HEK293 (cell line): ENCODE results near the gene STIM1.

Experiments
- CTCF ChIA-PET: fragments of 350-600 bp; formaldehyde crosslinking; extraction: SDS; loops from one replicate; lab custom pipeline; 2021; ENCODE audit warnings: antibody characterized with exemption; lab: Yijun Ruan, JAX
- POLR2A ChIA-PET: fragments of 300-600 bp; formaldehyde crosslinking; extraction: SDS; loops from one replicate; lab custom pipeline; 2020; ENCODE audit warnings: antibody characterized with exemption, inconsistent platforms; lab: Yijun Ruan, JAX
- H3K27ac ChIP-seq: fragments of 200-500 bp; sonication (Bioruptor generic); 2 replicates; pipeline ENCODE4 v1.5.1; 2014; ENCODE audit warnings: low read depth, low read length, control low read depth, inconsistent platforms; ENCODE audit errors: extremely low read depth
- H3K36me3 ChIP-seq, 2 experiments: fragments of 200-500 bp in 1 of 2; sonication (Bioruptor generic) in 1 of 2; 1 replicate in 1 of 2; 2 replicates in 1 of 2; pipeline ENCODE4 v1.5.1; 2014 to 2017; ENCODE audit warnings: inconsistent platforms in 2 of 2, low read length in 2 of 2; ENCODE audit not compliant: control insufficient read depth in 2 of 2, insufficient read depth in 1 of 2
- H3K4me1 ChIP-seq: fragments of 200-500 bp; sonication (Bioruptor generic); 2 replicates; pipeline ENCODE4 v1.5.1; 2014; ENCODE audit warnings: mild to moderate bottlenecking, low read length, inconsistent platforms; ENCODE audit not compliant: control insufficient read depth, insufficient read depth
- H3K4me3 ChIP-seq: 2 replicates; pipeline ENCODE4 v1.5.1; 2011; ENCODE audit warnings: low read depth, mild to moderate bottlenecking, control low read depth, low read length, moderate library complexity
- H3K9me3 ChIP-seq: fragments of 200-500 bp; sonication (Bioruptor generic); 2 replicates; pipeline ENCODE4 v1.5.1; 2014; ENCODE audit warnings: low read depth, low read length, inconsistent platforms; ENCODE audit not compliant: control insufficient read depth, insufficient read depth
- BCL6B ChIP-seq: fragments of 450-650 bp; formaldehyde crosslinking; IDR thresholded peaks from 2 replicates; pipeline ENCODE4 v1.5.1; 2017; ENCODE audit warnings: missing biosample characterization, missing genetic modification characterization
- GLIS1 ChIP-seq: fragments of 450-650 bp; formaldehyde crosslinking; IDR thresholded peaks from 2 replicates; pipeline ENCODE4 v1.5.1; 2016; ENCODE audit warnings: missing biosample characterization, missing genetic modification characterization
- GLIS2 ChIP-seq: fragments of 450-650 bp; formaldehyde crosslinking; IDR thresholded peaks from 2 replicates; pipeline ENCODE4 v1.5.1; 2016; ENCODE audit warnings: missing biosample characterization, missing genetic modification characterization
- HOXA7 ChIP-seq: sonication (generic); formaldehyde crosslinking; IDR thresholded peaks from 2 replicates; pipeline ENCODE4 v1.8.1; 2022; ENCODE audit warnings: missing genetic modification reagents, borderline replicate concordance
- KLF7 ChIP-seq: fragments of 450-650 bp; formaldehyde crosslinking; IDR thresholded peaks from 2 replicates; pipeline ENCODE4 v1.5.1; 2016; ENCODE audit warnings: missing biosample characterization, missing genetic modification characterization, borderline replicate concordance
- SALL2 ChIP-seq: fragments of 450-650 bp; formaldehyde crosslinking; IDR thresholded peaks from 2 replicates; pipeline ENCODE4 v1.5.0; 2017; ENCODE audit warnings: missing biosample characterization, mild to moderate bottlenecking, missing genetic modification characterization, borderline replicate concordance
- SCRT1 ChIP-seq: fragments of 450-650 bp; formaldehyde crosslinking; IDR thresholded peaks from 2 replicates; pipeline ENCODE4 v1.5.1; 2016; ENCODE audit warnings: missing biosample characterization, missing genetic modification characterization, borderline replicate concordance
- SETDB1 ChIP-seq: IDR thresholded peaks from one replicate; pipeline ENCODE4 v1.6.1; 2017; ENCODE audit warnings: mild to moderate bottlenecking, low read length, moderate library complexity, mixed read lengths; ENCODE audit not compliant: insufficient read length
- SP2 ChIP-seq: fragments of 450-650 bp; formaldehyde crosslinking; IDR thresholded peaks from 2 replicates; pipeline ENCODE4 v1.5.1; 2016; ENCODE audit warnings: missing biosample characterization, missing genetic modification characterization
- ZBTB21 ChIP-seq: fragments of 450-650 bp; formaldehyde crosslinking; IDR thresholded peaks from 2 replicates; pipeline ENCODE4 v1.5.1; 2017; ENCODE audit warnings: missing biosample characterization, missing genetic modification characterization
- ZNF121 ChIP-seq: fragments of 450-650 bp; formaldehyde crosslinking; IDR thresholded peaks from 2 replicates; pipeline ENCODE4 v1.5.1; 2016; ENCODE audit warnings: missing biosample characterization, missing genetic modification characterization
- ZNF148 ChIP-seq: fragments of 450-650 bp; formaldehyde crosslinking; IDR thresholded peaks from 2 replicates; pipeline ENCODE4 v1.5.0; 2017; ENCODE audit warnings: missing biosample characterization, missing genetic modification characterization, borderline replicate concordance
- ZNF174 ChIP-seq: fragments of 450-650 bp; formaldehyde crosslinking; IDR thresholded peaks from 2 replicates; pipeline ENCODE4 v1.5.0; 2017; ENCODE audit warnings: missing biosample characterization, mild to moderate bottlenecking, missing genetic modification characterization
- ZNF211 ChIP-seq: fragments of 450-650 bp; formaldehyde crosslinking; IDR thresholded peaks from 2 replicates; pipeline ENCODE4 v1.5.1; 2016; ENCODE audit warnings: low read depth, missing biosample characterization, missing genetic modification characterization
- ZNF266 ChIP-seq: fragments of 450-650 bp; formaldehyde crosslinking; IDR thresholded peaks from 2 replicates; pipeline ENCODE4 v1.5.1; 2016; ENCODE audit warnings: missing biosample characterization, missing genetic modification characterization, low read depth
- ZNF311 ChIP-seq: fragments of 450-650 bp; formaldehyde crosslinking; IDR thresholded peaks from 2 replicates; pipeline ENCODE4 v1.5.1; 2017; ENCODE audit warnings: missing biosample characterization, missing genetic modification characterization, borderline replicate concordance
- ZNF366 ChIP-seq: fragments of 450-650 bp; formaldehyde crosslinking; conservative IDR thresholded peaks from 2 replicates; pipeline ENCODE4 v1.5.1; 2016; ENCODE audit warnings: missing biosample characterization, missing genetic modification characterization
- ZNF416 ChIP-seq: fragments of 450-650 bp; formaldehyde crosslinking; IDR thresholded peaks from 2 replicates; pipeline ENCODE4 v1.5.1; 2016; ENCODE audit warnings: missing biosample characterization, missing genetic modification characterization
- ZNF488 ChIP-seq: fragments of 450-650 bp; formaldehyde crosslinking; IDR thresholded peaks from 2 replicates; pipeline ENCODE4 v1.5.1; 2016; ENCODE audit warnings: missing biosample characterization, missing genetic modification characterization
- ZNF561 ChIP-seq: fragments of 450-650 bp; IDR thresholded peaks from 2 replicates; pipeline ENCODE4 v1.5.1; 2018; ENCODE audit warnings: missing biosample characterization, missing genetic modification characterization, borderline replicate concordance
- ZNF571 ChIP-seq: fragments of 450-650 bp; formaldehyde crosslinking; IDR thresholded peaks from 2 replicates; pipeline ENCODE4 v1.5.0; 2017; ENCODE audit warnings: missing biosample characterization, missing genetic modification characterization
- ZNF585B ChIP-seq: fragments of 450-650 bp; formaldehyde crosslinking; IDR thresholded peaks from 2 replicates; pipeline ENCODE4 v1.5.1; 2016; ENCODE audit warnings: missing biosample characterization, missing genetic modification characterization
- ZNF600 ChIP-seq: fragments of 450-650 bp; formaldehyde crosslinking; IDR thresholded peaks from 2 replicates; pipeline ENCODE4 v1.5.1; 2016; ENCODE audit warnings: missing biosample characterization, missing genetic modification characterization
- ZNF677 ChIP-seq: fragments of 450-650 bp; IDR thresholded peaks from 2 replicates; pipeline ENCODE4 v1.5.0; 2018; ENCODE audit warnings: missing biosample characterization, mild to moderate bottlenecking, missing genetic modification characterization, moderate library complexity

STIM1 gene

GRCh38 chr11:3926458-3927095 lies 71.1 kb downstream of the STIM1 start (continued):
- no peak for TF ChIP-seq BCL6B
- no peak for TF ChIP-seq SCRT1 (tag by site-specific recombination)
- TF ChIP-seq ZNF211 (tag by site-specific recombination) = no peak
- TF ChIP-seq GLIS2 (tag by site-specific recombination) = no peak
- TF ChIP-seq ZNF174 (tag by site-specific recombination) = no peak
- no peak for TF ChIP-seq SP2

- Histone ChIP-seq H3K27ac (no peak overlapping the region), H3K9me3 (no peaks in the 10 kb centered on the region), H3K4me1 (no peaks in the 10 kb centered on the region), H3K4me3 (no peak overlapping the region), H3K36me3 (no peaks in the 10 kb centered on the region)
- TF ChIP-seq ZNF561 (tag by site-specific recombination) (no peak), ZNF585B (no peak), SETDB1 (no peak), ZNF571 (tag by site-specific recombination) (no peak), ZNF148 (tag by site-specific recombination) (no peak), ZBTB21 (no peak), ZNF677 (tag by site-specific recombination) (no peak), ZNF366 (no peak), SALL2 (tag by site-specific recombination) (no peak), ZNF416 (tag by site-specific recombination) (no peak), KLF7 (tag by site-specific recombination) (no peak), ZNF211 (tag by site-specific recombination) (no peak), ZNF121 (tag by site-specific recombination) (no peak), ZNF488 (tag by site-specific recombination) (no peak), ZNF266 (tag by site-specific recombination) (no peak), GLIS1 (tag by site-specific recombination) (no peak), ZNF600 (tag by site-specific recombination) (no peak), ZNF311 (tag by site-specific recombination) (no peak), HOXA7 (CRISPR knock-in tag) (no peak)
- ChIA-PET CTCF (interaction anchor here (0.6 to 2.3 kb wide), 6 partner anchors 10 to 1194 kb away, joined by 3 to 17 read pairs (median 5); partner anchors contain the start of gene STIM1), POLR2A (no interaction called here)
Observed at GRCh38 chr11:3927129-3927796, 71.8 kb downstream of the STIM1 start.
